Parathyroid adenoma (tissue), 2 donors: ENCODE measurements around the gene BOLA3.

Experiments used
- H2AFZ ChIP-seq: fragments of 300-600 bp; sonication (generic); one replicate; pipeline ENCODE4 v1.7.0; 2017; ENCODE audit warnings: antibody characterized with exemption, mild to moderate bottlenecking
- H3K27ac ChIP-seq: fragments of 300-600 bp; sonication (generic); one replicate; pipeline ENCODE4 v1.7.0; 2017
- H3K27me3 ChIP-seq: fragments of 300-600 bp; sonication (generic); one replicate; pipeline ENCODE4 v1.7.0; 2017; ENCODE audit warnings: low read length; ENCODE audit not compliant: control insufficient read depth, insufficient read depth
- H3K36me3 ChIP-seq: fragments of 300-600 bp; sonication (generic); one replicate; pipeline ENCODE4 v1.7.0; 2017; ENCODE audit warnings: low read length; ENCODE audit not compliant: control insufficient read depth, insufficient read depth
- H3K4me1 ChIP-seq: fragments of 300-600 bp; sonication (generic); one replicate; pipeline ENCODE4 v1.7.0; 2017; ENCODE audit warnings: control low read depth
- H3K4me2 ChIP-seq: fragments of 300-600 bp; sonication (generic); one replicate; pipeline ENCODE4 v1.7.0; 2017; ENCODE audit warnings: low read length
- H3K4me3 ChIP-seq: fragments of 300-600 bp; sonication (generic); one replicate; pipeline ENCODE4 v1.7.0; 2017; ENCODE audit warnings: low read depth, low read length
- H3K79me2 ChIP-seq: fragments of 300-600 bp; sonication (generic); one replicate; pipeline ENCODE4 v1.7.0; 2017; ENCODE audit warnings: control low read depth
- H3K9ac ChIP-seq: fragments of 300-600 bp; sonication (generic); one replicate; pipeline ENCODE4 v1.7.0; 2017; ENCODE audit warnings: mild to moderate bottlenecking
- H3K9me3 ChIP-seq: fragments of 300-600 bp; sonication (generic); one replicate; pipeline ENCODE4 v1.7.0; 2017; ENCODE audit warnings: low read length; ENCODE audit not compliant: control insufficient read depth
- CTCF ChIP-seq: fragments of 300-600 bp; sonication (generic); IDR thresholded peaks from one replicate; pipeline ENCODE4 v1.7.0; 2017; ENCODE audit warnings: antibody characterized with exemption, mild to moderate bottlenecking
- donor health status: primary hyperparathyroidism.

The BOLA3 gene

DNA sequence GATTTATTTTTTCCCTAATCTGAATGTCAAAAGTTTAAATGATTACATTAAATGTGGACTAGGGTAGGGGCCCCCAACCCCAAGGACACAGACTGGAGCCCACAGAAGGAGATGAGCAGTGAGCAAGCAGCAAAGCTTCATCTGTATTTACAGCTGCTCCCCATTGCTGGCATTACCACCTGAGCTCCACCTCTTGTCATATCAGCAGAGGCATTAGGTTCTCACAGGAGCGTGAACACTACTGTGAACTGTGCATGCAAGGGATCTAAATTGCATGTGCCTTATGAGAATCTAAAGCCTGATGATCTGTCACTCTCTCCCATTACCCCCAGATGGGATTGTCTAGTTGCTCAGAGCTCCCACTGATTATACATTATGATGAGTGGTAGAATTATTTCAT, 27.2 kb upstream of the BOLA3 start:
- no peaks in the 10 kb centered on the region for H3K27me3 ChIP-seq
- H3K4me2 ChIP-seq, result no peak overlapping the region
- H3K27ac ChIP-seq, result no peak overlapping the region
- H3K79me2 ChIP-seq, result peaks cover 36% of the 10 kb centered on the region
- no peaks in the 10 kb centered on the region for H3K9me3 ChIP-seq
- no peak overlapping the region for H2AFZ ChIP-seq
- no peak overlapping the region for H3K4me3 ChIP-seq
- H3K36me3 ChIP-seq, result no peaks in the 10 kb centered on the region
- H3K4me1 ChIP-seq, result no peaks in the 10 kb centered on the region
- no peak overlapping the region for H3K9ac ChIP-seq
- no peak for TF ChIP-seq CTCF

GRCh38 chr2:74168739-74169138, 21.0 kb upstream of the BOLA3 start:
- no peaks in the 10 kb centered on the region for H3K4me1 ChIP-seq
- no peak overlapping the region for H2AFZ ChIP-seq
- H3K4me2 ChIP-seq, result no peak overlapping the region
- no peak overlapping the region for H3K4me3 ChIP-seq
- peaks cover 7% of the 10 kb centered on the region for H3K79me2 ChIP-seq
- no peak overlapping the region for H3K9ac ChIP-seq
- no peaks in the 10 kb centered on the region for H3K27me3 ChIP-seq
- H3K9me3 ChIP-seq, result no peaks in the 10 kb centered on the region
- no peaks in the 10 kb centered on the region for H3K36me3 ChIP-seq
- H3K27ac ChIP-seq, result no peak overlapping the region
- TF ChIP-seq CTCF, result no peak

DNA sequence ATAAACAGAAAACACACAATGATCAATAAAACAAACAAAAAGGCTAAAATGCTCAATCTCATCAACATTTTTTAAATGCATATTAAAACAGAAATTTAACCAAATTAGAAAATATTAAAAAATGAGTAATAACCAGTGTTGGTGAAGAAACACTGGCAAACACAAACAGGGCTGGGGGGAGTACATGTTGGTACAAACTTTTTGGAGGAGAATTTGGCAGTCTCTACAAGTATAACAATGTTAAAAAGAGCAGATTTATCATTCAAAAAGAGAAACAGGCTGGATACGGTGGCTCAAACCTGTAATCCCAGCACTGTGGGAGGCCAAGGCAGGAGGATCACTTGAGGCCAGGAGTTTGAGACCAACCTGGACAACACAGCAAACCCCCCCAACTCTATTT, 17.0 kb upstream of the BOLA3 start:
- no peak for TF ChIP-seq CTCF
- Histone ChIP-seq H3K9me3 (no peaks in the 10 kb centered on the region), H3K27ac (no peak overlapping the region), H3K9ac (no peak overlapping the region), H3K4me1 (no peaks in the 10 kb centered on the region), H3K36me3 (no peaks in the 10 kb centered on the region), H3K27me3 (no peaks in the 10 kb centered on the region), H3K4me2 (no peak overlapping the region), H3K79me2 (peaks cover 10% of the 10 kb centered on the region), H3K4me3 (no peak overlapping the region), H2AFZ (no peak overlapping the region)

GRCh38 chr2:74162951-74163350, 15.2 kb upstream of the BOLA3 start:
- H2AFZ ChIP-seq, result no peak overlapping the region
- H3K9ac ChIP-seq, result no peak overlapping the region
- TF ChIP-seq CTCF, result no peak
- H3K4me2 ChIP-seq, result no peak overlapping the region
- no peaks in the 10 kb centered on the region for H3K4me1 ChIP-seq
- no peaks in the 10 kb centered on the region for H3K9me3 ChIP-seq
- no peak overlapping the region for H3K27ac ChIP-seq
- H3K27me3 ChIP-seq, result no peaks in the 10 kb centered on the region
- H3K4me3 ChIP-seq, result no peak overlapping the region
- H3K36me3 ChIP-seq, result no peaks in the 10 kb centered on the region
- H3K79me2 ChIP-seq, result peaks cover 14% of the 10 kb centered on the region

DNA sequence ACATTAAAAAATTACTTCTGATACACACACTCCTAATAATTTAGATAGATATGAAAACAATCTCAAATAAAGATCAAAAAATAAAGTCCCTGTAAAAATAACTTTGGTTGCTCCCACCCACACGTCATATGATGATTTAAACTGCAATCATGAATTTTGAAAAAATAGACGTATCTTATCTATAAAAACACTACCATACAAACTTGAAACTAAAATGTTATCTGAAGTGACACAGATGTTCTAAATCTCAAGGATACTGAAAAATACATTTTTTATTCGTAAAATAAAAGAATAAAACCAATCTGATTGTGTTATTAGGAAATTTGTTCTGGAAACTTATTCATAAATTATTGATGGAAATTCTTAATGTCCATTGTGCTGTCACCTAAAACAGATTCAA, 8.1 kb upstream of the BOLA3 start:
- no peaks in the 10 kb centered on the region for H3K27me3 ChIP-seq
- H3K36me3 ChIP-seq, result no peaks in the 10 kb centered on the region
- TF ChIP-seq CTCF, result no peak

More for the DNA sequence above, 8.1 kb upstream of the BOLA3 start:
- H3K9me3 ChIP-seq, result no peaks in the 10 kb centered on the region
- H3K27ac ChIP-seq, result no peak overlapping the region
- no peaks in the 10 kb centered on the region for H3K4me1 ChIP-seq
- no peak overlapping the region for H2AFZ ChIP-seq
- H3K79me2 ChIP-seq, result peaks cover 14% of the 10 kb centered on the region
- no peak overlapping the region for H3K4me3 ChIP-seq
- H3K4me2 ChIP-seq, result no peak overlapping the region
- H3K9ac ChIP-seq, result no peak overlapping the region
